Endothelial cell of umbilical vein (primary cell): ENCODE measurements around the gene NR0B2.

Experiments
- POLR2A ChIP-seq: IDR thresholded peaks from 2 replicates; pipeline ENCODE4 v1.6.1; 2012; ENCODE audit warnings: low read depth, mild to moderate bottlenecking, control low read depth, low read length
- POLR2AphosphoS5 ChIP-seq: IDR thresholded peaks from 2 replicates; pipeline ENCODE4 v1.6.1; 2012; ENCODE audit warnings: low read depth, mild to moderate bottlenecking, control low read depth, low read length, moderate library complexity; ENCODE audit not compliant: insufficient read depth
- TF ChIP-seq, protein P1 (sequence below), 2 donors: IDR thresholded peaks; 1 replicate in 1 of 2; 2 replicates in 1 of 2; pipeline ENCODE4 v1.5.1; 2011; ENCODE audit warnings: low read length in 2 of 2, mild to moderate bottlenecking in 2 of 2, moderate library complexity in 2 of 2, control low read depth in 1 of 2, inconsistent platforms in 1 of 2, low read depth in 1 of 2; ENCODE audit not compliant: insufficient read depth in 1 of 2; ENCODE audit errors: extremely low read depth in 1 of 2
- TF ChIP-seq, protein P2 (sequence below): IDR thresholded peaks from 2 replicates; pipeline ENCODE4 v1.6.1; 2011; ENCODE audit not compliant: insufficient read depth, insufficient read length

DNA sequence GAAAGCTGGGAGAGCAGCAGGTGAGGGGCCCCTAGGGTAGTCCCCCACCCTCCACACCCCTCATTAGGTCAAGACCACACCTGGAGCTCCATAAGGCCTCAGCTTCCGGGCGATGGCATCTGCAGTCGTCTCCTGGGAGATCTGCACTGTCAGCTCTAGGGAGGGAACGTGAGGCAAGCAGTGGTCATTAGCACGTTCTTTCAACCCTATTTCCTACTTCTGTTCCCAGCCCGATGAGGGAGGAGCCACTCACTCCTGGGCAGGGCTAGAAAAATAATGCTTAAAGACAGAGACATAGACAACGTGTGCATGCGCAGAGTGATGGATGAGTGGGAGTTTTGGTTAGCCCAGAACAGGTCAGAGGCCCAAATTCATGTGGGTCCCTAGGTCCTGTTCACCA lies 36.8 kb upstream of the NR0B2 start:
- TF ChIP-seq POLR2A: no peak
- TF ChIP-seq, protein P1, sequence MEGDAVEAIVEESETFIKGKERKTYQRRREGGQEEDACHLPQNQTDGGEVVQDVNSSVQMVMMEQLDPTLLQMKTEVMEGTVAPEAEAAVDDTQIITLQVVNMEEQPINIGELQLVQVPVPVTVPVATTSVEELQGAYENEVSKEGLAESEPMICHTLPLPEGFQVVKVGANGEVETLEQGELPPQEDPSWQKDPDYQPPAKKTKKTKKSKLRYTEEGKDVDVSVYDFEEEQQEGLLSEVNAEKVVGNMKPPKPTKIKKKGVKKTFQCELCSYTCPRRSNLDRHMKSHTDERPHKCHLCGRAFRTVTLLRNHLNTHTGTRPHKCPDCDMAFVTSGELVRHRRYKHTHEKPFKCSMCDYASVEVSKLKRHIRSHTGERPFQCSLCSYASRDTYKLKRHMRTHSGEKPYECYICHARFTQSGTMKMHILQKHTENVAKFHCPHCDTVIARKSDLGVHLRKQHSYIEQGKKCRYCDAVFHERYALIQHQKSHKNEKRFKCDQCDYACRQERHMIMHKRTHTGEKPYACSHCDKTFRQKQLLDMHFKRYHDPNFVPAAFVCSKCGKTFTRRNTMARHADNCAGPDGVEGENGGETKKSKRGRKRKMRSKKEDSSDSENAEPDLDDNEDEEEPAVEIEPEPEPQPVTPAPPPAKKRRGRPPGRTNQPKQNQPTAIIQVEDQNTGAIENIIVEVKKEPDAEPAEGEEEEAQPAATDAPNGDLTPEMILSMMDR (IDR thresholded peaks at IDR 0.05; ENCODE audit: extremely low read depth in 1 of 2, insufficient read depth in 1 of 2, low read depth in 1 of 2, low read length in 2 of 2): no peak
- TF ChIP-seq, protein P2, sequence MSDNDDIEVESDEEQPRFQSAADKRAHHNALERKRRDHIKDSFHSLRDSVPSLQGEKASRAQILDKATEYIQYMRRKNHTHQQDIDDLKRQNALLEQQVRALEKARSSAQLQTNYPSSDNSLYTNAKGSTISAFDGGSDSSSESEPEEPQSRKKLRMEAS: no peak
- TF ChIP-seq POLR2AphosphoS5: no peak
